ENCODE results near the gene TGFBR2. TPM values are rescaled to one million over a fixed set of nuclear protein-coding genes. Genes with fewer than 3 reads are reported as not detected.

The TGFBR2 gene
- total and polyA plus RNA-seq, 2 of the 13 experiments (the other 11 are each of a cell fraction or from before 2014, with no cell fraction given), result 82.2 to 187 TPM

DNA sequence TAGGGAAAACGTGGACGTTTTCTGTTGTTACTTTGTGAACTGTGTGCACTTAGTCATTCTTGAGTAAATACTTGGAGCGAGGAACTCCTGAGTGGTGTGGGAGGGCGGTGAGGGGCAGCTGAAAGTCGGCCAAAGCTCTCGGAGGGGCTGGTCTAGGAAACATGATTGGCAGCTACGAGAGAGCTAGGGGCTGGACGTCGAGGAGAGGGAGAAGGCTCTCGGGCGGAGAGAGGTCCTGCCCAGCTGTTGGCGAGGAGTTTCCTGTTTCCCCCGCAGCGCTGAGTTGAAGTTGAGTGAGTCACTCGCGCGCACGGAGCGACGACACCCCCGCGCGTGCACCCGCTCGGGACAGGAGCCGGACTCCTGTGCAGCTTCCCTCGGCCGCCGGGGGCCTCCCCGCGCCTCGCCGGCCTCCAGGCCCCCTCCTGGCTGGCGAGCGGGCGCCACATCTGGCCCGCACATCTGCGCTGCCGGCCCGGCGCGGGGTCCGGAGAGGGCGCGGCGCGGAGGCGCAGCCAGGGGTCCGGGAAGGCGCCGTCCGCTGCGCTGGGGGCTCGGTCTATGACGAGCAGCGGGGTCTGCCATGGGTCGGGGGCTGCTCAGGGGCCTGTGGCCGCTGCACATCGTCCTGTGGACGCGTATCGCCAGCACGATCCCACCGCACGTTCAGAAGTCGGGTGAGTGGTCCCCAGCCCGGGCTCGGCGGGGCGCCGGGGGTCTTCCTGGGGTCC, at the start of gene TGFBR2 (continued):
- TF ChIP-seq ZNF709 (CRISPR knock-in tag; IDR thresholded peaks at IDR 0.05) (0 out of 2 replicates have a peak, but pooled peaks have one; percentile 5), ZSCAN20 (CRISPR knock-in tag; IDR thresholded peaks at IDR 0.05; ENCODE audit: borderline replicate concordance) (peak; percentile 39; the same call in 1 of the 2 replicates), MAZ (IDR thresholded peaks at IDR 0.05; ENCODE audit: borderline replicate concordance, low read depth, low read length) (peak; percentile 83; the same call in 1 of the 2 replicates), MAZ (CRISPR knock-in tag; IDR thresholded peaks at IDR 0.05; ENCODE audit: low read depth) (peak; percentile 87), IKZF1 (IDR thresholded peaks at IDR 0.05) (no peak), SMAD1 (CRISPR knock-in tag; IDR thresholded peaks at IDR 0.05; ENCODE audit: borderline replicate concordance, low read depth) (0 out of 2 replicates have a peak, but pooled peaks have one; percentile 12), MTF2 (CRISPR knock-in tag; IDR thresholded peaks at IDR 0.05; ENCODE audit: borderline replicate concordance) (no peak), ZNF367 (CRISPR knock-in tag; IDR thresholded peaks at IDR 0.05; ENCODE audit: borderline replicate concordance) (0 out of 2 replicates have a peak, but pooled peaks have one; percentile 25), GTF3A (CRISPR knock-in tag; conservative IDR thresholded peaks at IDR 0.05) (0 out of 2 replicates have a peak, but pooled peaks have one; percentile 9), NR2F6 (IDR thresholded peaks at IDR 0.05) (peak; percentile 12; the same call in 1 of the 2 replicates), NR2F6 (CRISPR knock-in tag; IDR thresholded peaks at IDR 0.05) (0 out of 2 replicates have a peak, but pooled peaks have one; percentile 47), SALL1 (CRISPR knock-in tag; IDR thresholded peaks at IDR 0.05) (peak; percentile 98), ZFP41 (CRISPR knock-in tag; IDR thresholded peaks at IDR 0.05; ENCODE audit: borderline replicate concordance) (no peak), PAWR (CRISPR knock-in tag; IDR thresholded peaks at IDR 0.05; ENCODE audit: borderline replicate concordance) (no peak; the same call in 1 of the 2 replicates), ZNF264 (CRISPR knock-in tag; IDR thresholded peaks at IDR 0.05) (peak; percentile 70), HMGA1 (CRISPR knock-in tag; conservative IDR thresholded peaks at IDR 0.05) (no peak), ZNF496 (CRISPR knock-in tag; IDR thresholded peaks at IDR 0.05; ENCODE audit: insufficient replicate concordance) (no peak), ZNF703 (CRISPR knock-in tag; IDR thresholded peaks at IDR 0.05; ENCODE audit: borderline replicate concordance) (no peak), SRSF9 (IDR thresholded peaks at IDR 0.05; ENCODE audit: borderline replicate concordance, insufficient read depth, low read depth, low read length, poor library complexity, severe bottlenecking) (no peak), AGO1 (IDR thresholded peaks at IDR 0.05; ENCODE audit: low read depth, low read length, poor library complexity, severe bottlenecking) (no peak)
- TF ChIP-seq, protein P1, sequence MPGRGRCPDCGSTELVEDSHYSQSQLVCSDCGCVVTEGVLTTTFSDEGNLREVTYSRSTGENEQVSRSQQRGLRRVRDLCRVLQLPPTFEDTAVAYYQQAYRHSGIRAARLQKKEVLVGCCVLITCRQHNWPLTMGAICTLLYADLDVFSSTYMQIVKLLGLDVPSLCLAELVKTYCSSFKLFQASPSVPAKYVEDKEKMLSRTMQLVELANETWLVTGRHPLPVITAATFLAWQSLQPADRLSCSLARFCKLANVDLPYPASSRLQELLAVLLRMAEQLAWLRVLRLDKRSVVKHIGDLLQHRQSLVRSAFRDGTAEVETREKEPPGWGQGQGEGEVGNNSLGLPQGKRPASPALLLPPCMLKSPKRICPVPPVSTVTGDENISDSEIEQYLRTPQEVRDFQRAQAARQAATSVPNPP (CRISPR knock-in tag; IDR thresholded peaks at IDR 0.05), result no peak; the same call in 1 of the 2 replicates
- TF ChIP-seq, protein P2, sequence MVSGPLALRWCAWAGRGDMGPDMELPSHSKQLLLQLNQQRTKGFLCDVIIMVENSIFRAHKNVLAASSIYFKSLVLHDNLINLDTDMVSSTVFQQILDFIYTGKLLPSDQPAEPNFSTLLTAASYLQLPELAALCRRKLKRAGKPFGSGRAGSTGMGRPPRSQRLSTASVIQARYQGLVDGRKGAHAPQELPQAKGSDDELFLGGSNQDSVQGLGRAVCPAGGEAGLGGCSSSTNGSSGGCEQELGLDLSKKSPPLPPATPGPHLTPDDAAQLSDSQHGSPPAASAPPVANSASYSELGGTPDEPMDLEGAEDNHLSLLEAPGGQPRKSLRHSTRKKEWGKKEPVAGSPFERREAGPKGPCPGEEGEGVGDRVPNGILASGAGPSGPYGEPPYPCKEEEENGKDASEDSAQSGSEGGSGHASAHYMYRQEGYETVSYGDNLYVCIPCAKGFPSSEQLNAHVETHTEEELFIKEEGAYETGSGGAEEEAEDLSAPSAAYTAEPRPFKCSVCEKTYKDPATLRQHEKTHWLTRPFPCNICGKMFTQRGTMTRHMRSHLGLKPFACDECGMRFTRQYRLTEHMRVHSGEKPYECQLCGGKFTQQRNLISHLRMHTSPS (CRISPR knock-in tag; IDR thresholded peaks at IDR 0.05; ENCODE audit: low read depth), result no peak; the same call in 1 of the 2 replicates

Measured in HepG2 (cell line).